ENCODE results near the gene PARL. TPM values are rescaled to one million over a fixed set of nuclear protein-coding genes. Genes with fewer than 3 reads are reported as not detected.

Gene PARL
- total RNA-seq, 1 experiment from 2014 or later, result 82.3 TPM

GRCh38 chr3:183921096-183921495 lies 36.4 kb upstream of the PARL start:
- in situ Hi-C loops (cut with HindIII; ENCODE audit: low pct_unique_long_range_greater_than_20kb, low sequenced_read_pairs), result no loop called here
- no peaks in the 10 kb centered on the region for H3K27me3 ChIP-seq (ENCODE audit: control insufficient read depth, insufficient read depth, low read length)
- intact Hi-C loops (cut with micrococcal nuclease; ENCODE audit: unreplicated experiment), result no loop called here
- DNase-seq (ENCODE audit: low read depth, low spot score) (no peak), ATAC-seq (no peak)
- ChIA-PET CTCF (no interaction called here), POLR2A (no interaction called here)
- H3K4me1 ChIP-seq (ENCODE audit: control insufficient read depth, insufficient read depth, low read length), result no peaks in the 10 kb centered on the region
- H3K4me3 ChIP-seq (ENCODE audit: low read depth in 2 of 2, low read length in 2 of 2), result no peak overlapping the region
- no peak overlapping the region for H3K27ac ChIP-seq (ENCODE audit: low read length)
- H3K36me3 ChIP-seq (ENCODE audit: control insufficient read depth, insufficient read depth, low read length), result no peaks in the 10 kb centered on the region
- no TSS peak for BruUV-seq (replicated peaks)
- TF ChIP-seq TCF7L2 (IDR thresholded peaks at IDR 0.05; ENCODE audit: low read depth, low read length) (no peak), CTCF (IDR thresholded peaks at IDR 0.05) (no peak), REST (IDR thresholded peaks at IDR 0.05; ENCODE audit: insufficient read depth in 1 of 2, low read depth in 2 of 2, low read length in 1 of 2) (no peak)
- no peaks in the 10 kb centered on the region for H3K9me3 ChIP-seq (ENCODE audit: control insufficient read depth, insufficient read depth, low read depth, low read length)

- no peak overlapping the region for H3K27ac ChIP-seq (ENCODE audit: low read length)
- in situ Hi-C loops (cut with HindIII; ENCODE audit: low pct_unique_long_range_greater_than_20kb, low sequenced_read_pairs), result no loop called here
- TF ChIP-seq CTCF (IDR thresholded peaks at IDR 0.05), result no peak
- no peak for TF ChIP-seq POLR2AphosphoS5 (IDR thresholded peaks at IDR 0.05; ENCODE audit: low read depth, low read length)
- no peak for TF ChIP-seq SIN3A (IDR thresholded peaks at IDR 0.05; ENCODE audit: borderline replicate concordance, insufficient read depth, low read depth, low read length)
- no peak for TF ChIP-seq TCF7L2 (IDR thresholded peaks at IDR 0.05; ENCODE audit: low read depth, low read length)
- TF ChIP-seq REST (IDR thresholded peaks at IDR 0.05; ENCODE audit: insufficient read depth in 1 of 2, low read depth in 2 of 2, low read length in 1 of 2), result no peak
- H3K4me3 ChIP-seq (ENCODE audit: low read depth in 2 of 2, low read length in 2 of 2), result no peak overlapping the region
- no peaks in the 10 kb centered on the region for H3K4me1 ChIP-seq (ENCODE audit: control insufficient read depth, insufficient read depth, low read length)
- POLR2A ChIA-PET, result no interaction called here
- ATAC-seq, result no peak
- no peaks in the 10 kb centered on the region for H3K36me3 ChIP-seq (ENCODE audit: control insufficient read depth, insufficient read depth, low read length)
- intact Hi-C loops (cut with micrococcal nuclease; ENCODE audit: unreplicated experiment), result no loop called here
- TSS peak; percentile 81 for BruUV-seq (replicated peaks)
- no peak for DNase-seq (ENCODE audit: low read depth, low spot score)
- H3K27me3 ChIP-seq (ENCODE audit: control insufficient read depth, insufficient read depth, low read length), result no peaks in the 10 kb centered on the region
- no peaks in the 10 kb centered on the region for H3K9me3 ChIP-seq (ENCODE audit: control insufficient read depth, insufficient read depth, low read depth, low read length)
- CTCF ChIA-PET, result no interaction called here
These were observed 35.7 kb upstream of the PARL start for GRCh38 chr3:183920416-183920815.

Data from Panc1 (cell line).